Endothelial cell of umbilical vein (primary cell): ENCODE measurements around the gene HIP1. TPM values are rescaled to one million over a fixed set of nuclear protein-coding genes. Genes with fewer than 3 reads are reported as not detected.

Experiments
- BruUV-seq: library from RNA; stranded (reverse); fragments of 400-500 nt; replicated peaks from 2 replicates; lab custom pipeline; 2021; lab: Mats Ljungman, UMichigan
- CTCF ChIA-PET: fragments of 300-600, 350-600 bp; sonication (Branson Sonifier 250); formaldehyde crosslinking; loops from one replicate; lab custom pipeline; 2021; ENCODE audit warnings: antibody characterized with exemption, inconsistent platforms; lab: Charles Lee
- POLR2A ChIA-PET: fragments of 300-600, 350-600 bp; sonication (Branson Sonifier 250); formaldehyde crosslinking; loops from one replicate; lab custom pipeline; 2021; ENCODE audit warnings: antibody characterized with exemption, inconsistent platforms; lab: Charles Lee
- DNase-seq: peaks from one replicate; pipeline ENCODE4 v3.0.0-alpha.2; 2011; ENCODE audit warnings: low read depth, low spot score
- FAIRE-seq: peaks from 2 replicates; lab custom pipeline; 2011; peaks lifted over from hg19 to GRCh38; lab: Jason Lieb, UNC
- H2AFZ ChIP-seq: 2 replicates; pipeline ENCODE4 v1.6.0; 2012; ENCODE audit warnings: low read depth, low read length, control low read depth, inconsistent platforms
- H3K27ac ChIP-seq: 2 replicates; pipeline ENCODE4 v1.5.1; 2011; ENCODE audit warnings: low read depth, mild to moderate bottlenecking, control low read depth, low read length, moderate library complexity; ENCODE audit not compliant: insufficient read depth
- H3K27me3 ChIP-seq, 2 experiments: 2 replicates each; pipeline versions ENCODE4 v1.6.0 to v1.6.1; 2011; ENCODE audit warnings: low read length in 2 of 2, mixed read lengths in 1 of 2; ENCODE audit not compliant: control insufficient read depth in 2 of 2, insufficient read depth in 2 of 2
- H3K36me3 ChIP-seq, 2 experiments: 2 replicates in 1 of 2; 3 replicates in 1 of 2; pipeline ENCODE4 v1.5.1; 2011; ENCODE audit warnings: low read length in 2 of 2, mild to moderate bottlenecking in 1 of 2, moderate library complexity in 1 of 2; ENCODE audit not compliant: control insufficient read depth in 2 of 2, insufficient read depth in 2 of 2; ENCODE audit errors: extremely low read depth in 1 of 2
- H3K4me1 ChIP-seq: 3 replicates; pipeline ENCODE4 v1.5.1; 2011; ENCODE audit warnings: mild to moderate bottlenecking, low read length; ENCODE audit not compliant: control insufficient read depth, insufficient read depth; ENCODE audit errors: extremely low read depth
- H3K4me2 ChIP-seq: 2 replicates; pipeline ENCODE4 v1.6.1; 2011; ENCODE audit warnings: low read length, control low read depth, mixed read lengths; ENCODE audit not compliant: insufficient read depth
- H3K4me3 ChIP-seq, 3 experiments: fragments of 200-600 bp in 1 of 3; sonication (generic), shearing (Covaris generic) in 1 of 3; replicated peaks in 1 of 3; 2 replicates each; pipeline ENCODE4 v1.5.1; 2011 to 2016; ENCODE audit warnings: control low read depth in 3 of 3, low read length in 3 of 3, mild to moderate bottlenecking in 2 of 3, inconsistent platforms in 1 of 3, low read depth in 1 of 3, moderate library complexity in 1 of 3; ENCODE audit not compliant: insufficient read depth in 1 of 3
- H3K79me2 ChIP-seq: 2 replicates; pipeline ENCODE4 v1.6.0; 2012; ENCODE audit warnings: low read length, inconsistent platforms; ENCODE audit not compliant: control insufficient read depth, insufficient read depth
- H3K9ac ChIP-seq: replicated peaks from 2 replicates; pipeline ENCODE3; 2011; ENCODE audit warnings: low read length, control low read depth; ENCODE audit not compliant: insufficient read depth; ENCODE audit errors: extremely low read depth
- H3K9me1 ChIP-seq: replicated peaks from 3 replicates; pipeline ENCODE4 v1.6.0; 2011; ENCODE audit warnings: mild to moderate bottlenecking, low read length; ENCODE audit not compliant: control insufficient read depth, insufficient read depth; ENCODE audit errors: extremely low read depth
- H3K9me3 ChIP-seq: replicated peaks from 2 replicates; pipeline ENCODE4 v1.5.1; 2012; ENCODE audit warnings: low read length, inconsistent platforms; ENCODE audit not compliant: control insufficient read depth, insufficient read depth
- H4K20me1 ChIP-seq: replicated peaks from 2 replicates; pipeline ENCODE3; 2011; ENCODE audit warnings: mild to moderate bottlenecking, low read length; ENCODE audit not compliant: control insufficient read depth, insufficient read depth; ENCODE audit errors: extremely low read depth
- CTCF ChIP-seq, 2 donors: IDR thresholded peaks; 1 replicate in 1 of 2; 2 replicates in 1 of 2; pipeline ENCODE4 v1.5.1; 2011; ENCODE audit warnings: low read length in 2 of 2, mild to moderate bottlenecking in 2 of 2, moderate library complexity in 2 of 2, control low read depth in 1 of 2, inconsistent platforms in 1 of 2, low read depth in 1 of 2; ENCODE audit not compliant: insufficient read depth in 1 of 2; ENCODE audit errors: extremely low read depth in 1 of 2
- EZH2 ChIP-seq: IDR thresholded peaks from 2 replicates; pipeline ENCODE4 v1.6.1; 2012; ENCODE audit warnings: borderline replicate concordance, low read depth, mild to moderate bottlenecking, moderate library complexity, low read length, inconsistent platforms; ENCODE audit not compliant: severe bottlenecking
- FOS ChIP-seq: IDR thresholded peaks from 2 replicates; pipeline ENCODE4 v1.6.1; 2011; ENCODE audit warnings: mild to moderate bottlenecking, low read length, moderate library complexity, borderline replicate concordance; ENCODE audit not compliant: insufficient read depth
- GATA2 ChIP-seq: IDR thresholded peaks from 2 replicates; pipeline ENCODE4 v1.7.0; 2011; ENCODE audit warnings: low read depth, mild to moderate bottlenecking, moderate library complexity, mixed read lengths, low read length; ENCODE audit not compliant: insufficient read length, insufficient read depth
- JUN ChIP-seq: IDR thresholded peaks from 2 replicates; pipeline ENCODE4 v1.6.1; 2011; ENCODE audit warnings: borderline replicate concordance, low read depth; ENCODE audit not compliant: insufficient read length, insufficient read depth
- MAX ChIP-seq: IDR thresholded peaks from 2 replicates; pipeline ENCODE4 v1.6.1; 2011; ENCODE audit not compliant: insufficient read depth, insufficient read length
- MYC ChIP-seq: IDR thresholded peaks from one replicate; pipeline ENCODE4 v1.6.1; 2011; ENCODE audit warnings: mild to moderate bottlenecking, low read depth, low read length
- POLR2A ChIP-seq: IDR thresholded peaks from 2 replicates; pipeline ENCODE4 v1.6.1; 2012; ENCODE audit warnings: low read depth, mild to moderate bottlenecking, control low read depth, low read length
- POLR2AphosphoS5 ChIP-seq: IDR thresholded peaks from 2 replicates; pipeline ENCODE4 v1.6.1; 2012; ENCODE audit warnings: low read depth, mild to moderate bottlenecking, control low read depth, low read length, moderate library complexity; ENCODE audit not compliant: insufficient read depth
- dilution Hi-C: fragments of 300-500 bp; cut with MboI; formaldehyde crosslinking; loops from one replicate; pipeline ENCODE4 v1.15.0; 2019; ENCODE audit warnings: low sequenced_read_pairs; ENCODE audit not compliant: extremely low pct_ligation_motif_present
- intact Hi-C: fragments of 100-400 bp; cut with micrococcal nuclease; formaldehyde crosslinking; loops from one replicate; pipeline ENCODE4 v1.10.0; 2022
- polyA plus RNA-seq, 4 experiments: library from polyadenylated mRNA; depleted of rRNA in 3 of 4; stranded (reverse) in 3 of 4; unstranded in 1 of 4; fragments of >200 nt; gene quantifications; 2 replicates each; pipeline versions ENCODE4 v1.2.1 to v1.2.3, GENCODE V29; 2011 to 2012; ENCODE audit warnings: missing spikeins in 1 of 4
- total RNA-seq: library from RNA; stranded (reverse); gene quantifications from 2 replicates; pipeline ENCODE4 v1.2.3, GENCODE V29; 2021

The HIP1 gene
- total and polyA plus RNA-seq, 2 donors (not counting 3 experiments of a cell fraction or from before 2014, with no cell fraction given): 23.7 to 47.6 TPM

- FAIRE-seq: no peak
- intact Hi-C loops (no loop called here), dilution Hi-C loops (no loop called here)
- H3K9me1 ChIP-seq: no peaks in the 10 kb centered on the region
- no peak overlapping the region for H3K9ac ChIP-seq
- CTCF ChIA-PET: no interaction called here
- no peaks in the 10 kb centered on the region for H3K27me3 ChIP-seq
- H3K79me2 ChIP-seq: no peaks in the 10 kb centered on the region
- H3K27ac ChIP-seq: no peak overlapping the region
- no TSS peak for BruUV-seq
- no peaks in the 10 kb centered on the region for H3K9me3 ChIP-seq
- POLR2A ChIA-PET: no interaction called here
- no peak overlapping the region for H2AFZ ChIP-seq
- no peaks in the 10 kb centered on the region for H4K20me1 ChIP-seq
- no peak overlapping the region for H3K4me3 ChIP-seq
- peaks cover 5 to 37% of the 10 kb centered on the region in 2 experiments for H3K36me3 ChIP-seq
- H3K4me2 ChIP-seq: no peak overlapping the region
- no peaks in the 10 kb centered on the region for H3K4me1 ChIP-seq
- no peak for TF ChIP-seq MYC
- no peak for TF ChIP-seq FOS
- no peak for TF ChIP-seq GATA2
- TF ChIP-seq POLR2AphosphoS5: no peak
- TF ChIP-seq CTCF (IDR thresholded peaks at IDR 0.05; ENCODE audit: extremely low read depth in 1 of 2, insufficient read depth in 1 of 2, low read depth in 1 of 2, low read length in 2 of 2): no peak
- TF ChIP-seq POLR2A: no peak
- no peak for TF ChIP-seq MAX
- TF ChIP-seq EZH2: no peak
- TF ChIP-seq JUN: no peak
- DNase-seq: no peak
Measured at GRCh38 chr7:75546237-75547015, 192.3 kb downstream of the HIP1 start.
